Heart right ventricle (tissue), 16 donors: ENCODE results near the gene UQCC2. TPM values are rescaled to one million over a fixed set of nuclear protein-coding genes. Genes with fewer than 3 reads are reported as not detected.

Source experiments
- ATAC-seq, 8 donors: fragments of 200-7000 bp; cut with Tn5 transposase; one replicate each; pipeline ENCODE4 v1.9.1; 2020; ENCODE audit warnings: mild to moderate bottlenecking in 8 of 8, moderate library complexity in 8 of 8, moderate number of reproducible peaks in 1 of 8
- DNase-seq, 2 donors: peaks; one replicate each; pipeline ENCODE4 v3.0.0-alpha.2; 2020
- H3K27ac ChIP-seq, 10 donors: fragments of 200-600 bp; sonication (generic) in 2 of 10; one replicate each; pipeline versions ENCODE4 v1.5.0 to v1.8.0; 2020 to 2022; ENCODE audit warnings: mild to moderate bottlenecking in 3 of 10
- H3K27me3 ChIP-seq, 7 donors: fragments of 200-600 bp; one replicate each; pipeline ENCODE4 v1.8.0; 2021 to 2022; ENCODE audit warnings: mild to moderate bottlenecking in 2 of 7
- H3K36me3 ChIP-seq, 9 donors: fragments of 200-600 bp; sonication (generic) in 1 of 9; one replicate each; pipeline versions ENCODE4 v1.5.0 to v1.8.0; 2020 to 2022; ENCODE audit warnings: mild to moderate bottlenecking in 2 of 9
- H3K4me1 ChIP-seq, 9 donors: fragments of 200-600 bp; sonication (generic) in 1 of 9; one replicate each; pipeline versions ENCODE4 v1.5.0 to v1.8.0; 2020 to 2022; ENCODE audit warnings: mild to moderate bottlenecking in 4 of 9
- H3K4me3 ChIP-seq, 10 donors: fragments of 200-600 bp; sonication (generic) in 2 of 10; one replicate each; pipeline versions ENCODE4 v1.5.0 to v1.8.0; 2020 to 2022; ENCODE audit warnings: mild to moderate bottlenecking in 7 of 10, moderate library complexity in 2 of 10
- H3K9me3 ChIP-seq, 11 donors: fragments of 200-600 bp in 10 of 11; sonication (generic) in 2 of 11; one replicate each; pipeline versions ENCODE4 v1.5.0 to v1.8.0; 2013 to 2022; ENCODE audit warnings: mild to moderate bottlenecking in 2 of 11, control low read depth in 1 of 11, moderate library complexity in 1 of 11
- CTCF ChIP-seq, 9 donors: fragments of 200-600 bp; sonication (generic) in 2 of 9; IDR thresholded peaks; one replicate each; pipeline versions ENCODE4 v1.5.0 to v1.8.0; 2021 to 2022; ENCODE audit warnings: antibody characterized with exemption in 9 of 9, mild to moderate bottlenecking in 5 of 9, moderate library complexity in 1 of 9
- WGBS, 2 donors: extraction: QIAGEN DNeasy Blood & Tissue Kit; methylation state at CpG; one replicate each; pipeline ENCODE4 v1.1.7; 2013; ENCODE audit warnings: inconsistent platforms in 1 of 2; 5-methylcytosine and 5-hydroxymethylcytosine counted together
- intact Hi-C, 10 donors: fragments of 100-400 bp; cut with DNase I; formaldehyde crosslinking; loops; one replicate each; pipeline versions ENCODE4 v1.11.1 to v1.14.2; 2022
- polyA plus RNA-seq, 2 donors: library from polyadenylated mRNA; stranded (reverse); fragments of 200-250 nt; gene quantifications; one replicate each; pipeline ENCODE4 v1.2.3, GENCODE V29; 2013
- total RNA-seq, 10 donors: library from RNA; stranded (reverse); fragmentation: NEBNext Ultra II Directional in 3 of 10; extraction: Animal tissue kit (Norgen Biotek cat#: 25700) in 3 of 10; gene quantifications; one replicate each; pipeline versions ENCODE4 v1.2.1 to v1.2.4, GENCODE V29; 2021 to 2023
- donor health status: Arrhythmogenic right ventricular cardiomyopathy.
- donor health status: ischemic (EF 13 %, LVEDD 7.1; RV severe dilation, severe dysfunction).
- donor health status: healthy with polysubstance abuse.
- donor health status: DM: no; HTN: yes; CAD: no.
- donor health status: DM: no; HTN: no; CAD: no.
- donor health status: ischemic (EF 25% LVEDD 6.9; RV normal size, moderate dysfunction).
- donor health status: ischemic (EF 25% LVEDD 5.7; RV mildly dilated, moderate dysfunction).
- donor health status: healthy.
- donor health status: DM: yes; HTN: yes; CAD: no.
- donor health status: Ischemic cardiomyopathy.
- donor health status: ischemic (EF 35%, LVEDD 5.7; RV mildly dilated, moderate dysfunction).
- donor health status: nonischemic (EF 11% LVEDD 7.7; RV severe dilation, severe dysfunction).
- donor health status: DM: yes; HTN: yes; CAD: no.
- donor health status: PGD.
- donor health status: ischemic (EF 29% LVEDD 5.4; RV normal size, mild dysfunction).
- donor health status: nonischemic (EF 23%, LVEDD 6.1; RV moderate dilation, normal function).

The UQCC2 gene
- total and polyA plus RNA-seq, 12 donors: 200 to 598 (median 245) TPM

- Histone ChIP-seq H3K36me3 (peaks cover 0 to 99% (median 17%) of the 10 kb centered on the region in 9 donors), H3K27ac (no peak overlapping the region), H3K27me3 (no peaks in the 10 kb centered on the region), H3K9me3 (no peaks in the 10 kb centered on the region), H3K4me3 (no peak overlapping the region), H3K4me1 (peaks cover 0 to 3% (median 0%) of the 10 kb centered on the region in 9 donors)
- 89 to 90% methylated on average over 20 of the region's 20 CpGs for WGBS, 2 donors
- intact Hi-C loops: loop anchor here in 2 of 10 donors (10.0 kb wide), 1 partner anchor 95 kb away; the partner anchor contains the start of gene BAK1 (in 2 of the 2)
- TF ChIP-seq CTCF (IDR thresholded peaks at IDR 0.05): no peak
- no peak for DNase-seq
- ATAC-seq: no peak
Observed at GRCh38 chr6:33679761-33680160, 31.7 kb downstream of the UQCC2 start.

GRCh38 chr6:33678932-33679490 lies 32.5 kb downstream of the UQCC2 start:
- peaks cover 0 to 97% (median 17%) of the 10 kb centered on the region in 9 donors for H3K36me3 ChIP-seq
- intact Hi-C loops: loop anchor here in 2 of 10 donors (10.0 kb wide), 1 partner anchor 94 kb away; the partner anchor contains the start of gene BAK1 (in 2 of the 2)

GRCh38 chr6:33678233-33678931 lies 33.1 kb downstream of the UQCC2 start:
- intact Hi-C loops: loop anchor here in 2 of 10 donors (10.0 kb wide), 1 partner anchor 94 kb away; the partner anchor contains the start of gene BAK1 (in 2 of the 2)
- peaks cover 0 to 97% (median 13%) of the 10 kb centered on the region in 9 donors for H3K36me3 ChIP-seq

More at GRCh38 chr6:33678932-33679490, 32.5 kb downstream of the UQCC2 start:
- Histone ChIP-seq H3K27me3 (no peaks in the 10 kb centered on the region), H3K9me3 (no peaks in the 10 kb centered on the region), H3K4me1 (peaks cover 0 to 3% (median 0%) of the 10 kb centered on the region in 9 donors), H3K27ac (no peak overlapping the region), H3K4me3 (no peak overlapping the region)
- no peak for DNase-seq
- TF ChIP-seq CTCF (IDR thresholded peaks at IDR 0.05): no peak
- 89% methylated on average over 12 of the region's 12 CpGs for WGBS, 2 donors
- no peak for ATAC-seq

More at GRCh38 chr6:33678233-33678931, 33.1 kb downstream of the UQCC2 start:
- ATAC-seq (no peak), DNase-seq (no peak)
- no peaks in the 10 kb centered on the region for H3K9me3 ChIP-seq
- no peak for TF ChIP-seq CTCF (IDR thresholded peaks at IDR 0.05)
- no peak overlapping the region for H3K4me3 ChIP-seq
- WGBS, 2 donors: 95 to 96% methylated on average over 24 of the region's 24 CpGs
- no peak overlapping the region for H3K27ac ChIP-seq
- H3K27me3 ChIP-seq: no peaks in the 10 kb centered on the region
- peaks cover 0 to 9% (median under 1%) of the 10 kb centered on the region in 9 donors for H3K4me1 ChIP-seq
